HG03064 (cell line): ENCODE results near the gene AGTPBP1.
"Not testable (repeated sequence)": the region's sequence is repeated elsewhere in the genome, so short reads cannot be mapped to it uniquely, and the experiment has no call there.

Experiments
- ATAC-seq: cut with Tn5 transposase; IDR thresholded peaks from one replicate; pipeline ENCODE4 v1.9.1; 2021; ENCODE audit warnings: low read depth; ENCODE audit not compliant: unreplicated experiment

AGTPBP1 gene, protein sequence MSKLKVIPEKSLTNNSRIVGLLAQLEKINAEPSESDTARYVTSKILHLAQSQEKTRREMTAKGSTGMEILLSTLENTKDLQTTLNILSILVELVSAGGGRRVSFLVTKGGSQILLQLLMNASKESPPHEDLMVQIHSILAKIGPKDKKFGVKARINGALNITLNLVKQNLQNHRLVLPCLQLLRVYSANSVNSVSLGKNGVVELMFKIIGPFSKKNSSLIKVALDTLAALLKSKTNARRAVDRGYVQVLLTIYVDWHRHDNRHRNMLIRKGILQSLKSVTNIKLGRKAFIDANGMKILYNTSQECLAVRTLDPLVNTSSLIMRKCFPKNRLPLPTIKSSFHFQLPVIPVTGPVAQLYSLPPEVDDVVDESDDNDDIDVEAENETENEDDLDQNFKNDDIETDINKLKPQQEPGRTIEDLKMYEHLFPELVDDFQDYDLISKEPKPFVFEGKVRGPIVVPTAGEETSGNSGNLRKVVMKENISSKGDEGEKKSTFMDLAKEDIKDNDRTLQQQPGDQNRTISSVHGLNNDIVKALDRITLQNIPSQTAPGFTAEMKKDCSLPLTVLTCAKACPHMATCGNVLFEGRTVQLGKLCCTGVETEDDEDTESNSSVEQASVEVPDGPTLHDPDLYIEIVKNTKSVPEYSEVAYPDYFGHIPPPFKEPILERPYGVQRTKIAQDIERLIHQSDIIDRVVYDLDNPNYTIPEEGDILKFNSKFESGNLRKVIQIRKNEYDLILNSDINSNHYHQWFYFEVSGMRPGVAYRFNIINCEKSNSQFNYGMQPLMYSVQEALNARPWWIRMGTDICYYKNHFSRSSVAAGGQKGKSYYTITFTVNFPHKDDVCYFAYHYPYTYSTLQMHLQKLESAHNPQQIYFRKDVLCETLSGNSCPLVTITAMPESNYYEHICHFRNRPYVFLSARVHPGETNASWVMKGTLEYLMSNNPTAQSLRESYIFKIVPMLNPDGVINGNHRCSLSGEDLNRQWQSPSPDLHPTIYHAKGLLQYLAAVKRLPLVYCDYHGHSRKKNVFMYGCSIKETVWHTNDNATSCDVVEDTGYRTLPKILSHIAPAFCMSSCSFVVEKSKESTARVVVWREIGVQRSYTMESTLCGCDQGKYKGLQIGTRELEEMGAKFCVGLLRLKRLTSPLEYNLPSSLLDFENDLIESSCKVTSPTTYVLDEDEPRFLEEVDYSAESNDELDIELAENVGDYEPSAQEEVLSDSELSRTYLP

DNA sequence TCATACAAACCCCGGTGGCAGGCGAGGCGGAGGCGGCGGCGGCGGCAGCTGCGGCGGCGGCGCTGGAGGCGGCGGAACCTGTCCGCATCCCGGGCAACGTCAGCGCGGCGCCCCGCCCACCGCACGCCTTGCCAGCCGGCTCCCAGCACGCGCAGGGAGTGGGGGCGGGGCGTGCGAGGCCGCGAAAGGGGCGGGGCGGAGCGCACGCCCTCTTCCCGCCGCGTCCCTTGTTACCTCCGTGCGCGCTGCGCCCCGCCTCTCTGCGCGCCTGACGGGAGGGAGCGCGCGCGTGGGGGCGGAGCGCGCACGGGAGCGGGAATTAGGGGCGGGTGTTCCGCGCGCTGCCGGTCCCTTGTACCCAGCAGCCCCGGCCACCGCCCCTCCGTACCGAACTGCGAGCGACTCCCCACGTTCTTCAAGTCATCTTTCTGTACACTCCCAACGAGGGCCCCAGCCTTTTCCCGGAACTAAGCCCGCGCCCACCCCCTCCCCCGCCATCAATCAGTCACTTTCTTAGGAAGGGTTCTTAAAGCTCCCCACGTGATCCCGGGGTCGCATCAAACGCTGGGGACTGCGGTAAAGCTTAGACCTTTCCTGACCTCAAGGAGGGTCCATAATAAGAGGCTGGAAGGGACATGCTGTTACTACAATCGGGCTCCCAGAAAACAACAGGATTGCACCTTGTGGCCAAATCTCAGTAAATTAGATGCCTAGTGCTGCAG is at the start of gene AGTPBP1:
Gene AGTPBP1 (minus strand): TSS at position 80 of the 722 bp plus-strand sequence. CDS start 29,421 bp downstream, outside the sequence.
- peak; percentile 73 for ATAC-seq

DNA sequence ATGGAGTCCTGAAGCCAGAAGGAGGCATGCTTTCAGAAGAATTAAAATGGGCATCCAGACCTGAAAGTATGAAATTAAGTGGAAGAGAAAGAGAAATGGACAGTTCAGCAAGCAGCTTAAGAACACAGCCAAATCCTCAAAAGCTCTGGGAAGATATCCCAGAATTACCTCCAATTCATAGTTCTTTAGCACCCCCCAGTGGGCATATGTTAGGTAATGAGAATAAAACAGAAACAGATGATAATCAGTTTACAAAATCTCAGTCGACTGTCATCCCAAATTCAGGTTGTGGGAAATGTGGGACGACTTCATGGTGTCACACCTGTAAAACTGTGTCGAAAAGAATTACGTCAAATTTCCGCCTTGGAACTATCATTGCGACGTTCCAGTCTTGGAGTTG is 44.4 kb upstream of the AGTPBP1 start:
- not testable (repeated sequence) for ATAC-seq

DNA sequence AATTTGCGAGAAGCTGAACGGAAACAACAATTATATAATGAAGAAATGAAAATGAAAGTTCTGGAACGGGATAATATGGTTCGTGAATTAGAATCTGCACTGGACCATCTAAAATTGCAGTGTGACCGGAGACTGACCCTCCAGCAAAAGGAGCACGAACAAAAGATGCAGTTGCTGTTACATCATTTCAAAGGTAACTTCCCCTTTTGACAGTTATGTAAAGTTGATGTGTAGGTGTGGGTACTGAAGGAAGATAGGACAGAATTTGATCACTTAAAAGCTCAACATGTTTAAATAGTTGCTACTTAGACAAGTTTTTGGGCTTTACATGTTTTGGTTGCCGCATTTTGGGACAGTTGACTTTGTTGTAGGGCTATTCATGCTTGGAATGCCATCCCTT is 32.1 kb upstream of the AGTPBP1 start:
- ATAC-seq = not testable (repeated sequence)

DNA sequence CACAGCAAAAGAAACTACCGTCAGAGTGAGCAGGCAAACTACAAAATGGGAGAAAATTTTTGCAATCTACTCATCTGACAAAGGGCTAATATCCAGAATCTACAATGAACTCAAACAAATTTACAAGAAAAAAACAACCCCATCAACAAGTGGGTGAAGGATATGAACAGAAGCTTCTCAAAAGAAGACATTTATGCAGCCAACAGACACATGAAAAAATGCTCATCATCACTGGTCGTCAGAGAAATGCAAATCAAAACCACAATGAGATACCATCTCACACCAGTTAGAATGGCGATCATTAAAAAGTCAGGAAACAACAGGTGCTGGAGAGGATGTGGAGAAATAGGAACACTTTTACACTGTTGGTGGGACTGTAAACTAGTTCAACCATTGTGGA is 20.0 kb upstream of the AGTPBP1 start:
- ATAC-seq = not testable (repeated sequence)

DNA sequence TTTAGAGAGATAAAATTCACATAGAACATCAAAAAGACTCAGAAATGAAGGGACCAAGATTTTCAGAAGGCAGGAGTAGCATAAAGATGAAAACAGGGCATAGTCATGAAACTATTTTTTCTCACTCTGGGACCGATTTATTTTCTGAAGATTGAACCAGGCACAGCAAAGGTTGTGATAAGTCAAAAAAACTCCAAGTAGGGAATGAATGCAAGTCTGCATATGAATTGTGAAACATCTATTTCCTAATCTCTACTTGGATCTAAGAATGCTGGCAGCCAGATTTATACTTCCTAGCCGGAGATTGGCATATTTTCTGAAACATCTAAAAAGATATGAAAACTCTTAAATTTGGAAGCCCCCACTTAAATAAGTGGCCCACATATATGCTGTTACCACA is 16.0 kb upstream of the AGTPBP1 start:
- ATAC-seq = not testable (repeated sequence)

DNA sequence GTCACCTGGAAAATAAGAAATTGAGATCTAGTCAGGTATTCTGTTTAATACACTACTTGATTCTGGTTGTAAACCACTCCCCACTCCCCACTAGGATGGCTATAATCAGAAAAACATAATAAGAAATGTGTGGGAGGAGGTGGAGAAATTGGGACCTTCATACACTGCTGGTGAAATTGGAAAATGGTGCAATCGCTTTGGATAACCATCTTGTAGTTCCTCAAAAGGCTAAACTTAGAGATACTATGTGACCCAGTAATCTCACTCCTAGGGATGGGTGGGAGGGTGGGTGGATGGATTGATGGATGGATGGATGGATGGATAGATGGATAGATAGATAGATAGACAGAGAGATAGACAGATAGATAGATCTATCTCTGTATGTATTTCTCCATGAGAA is 14.5 kb upstream of the AGTPBP1 start:
- not testable (repeated sequence) for ATAC-seq

DNA sequence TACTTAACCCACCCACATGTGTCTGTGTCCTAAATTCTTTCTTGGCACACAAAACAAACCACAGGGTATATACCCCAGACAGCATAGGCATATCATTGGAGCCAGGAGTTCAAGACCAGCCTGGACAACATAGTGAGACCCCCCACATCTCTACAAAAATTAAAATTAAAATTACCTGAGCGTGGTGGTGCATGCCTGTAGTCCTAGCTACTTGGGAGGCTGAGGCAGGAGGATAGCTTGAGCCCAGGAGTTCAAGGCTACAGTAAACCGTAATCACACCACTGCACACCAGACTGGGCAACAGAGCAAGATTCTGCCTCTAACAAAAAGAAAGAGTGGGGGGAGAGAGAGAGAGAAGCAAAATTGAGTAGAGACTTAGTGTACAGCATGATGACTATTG is 4.6 kb upstream of the AGTPBP1 start:
- ATAC-seq = no peak

DNA sequence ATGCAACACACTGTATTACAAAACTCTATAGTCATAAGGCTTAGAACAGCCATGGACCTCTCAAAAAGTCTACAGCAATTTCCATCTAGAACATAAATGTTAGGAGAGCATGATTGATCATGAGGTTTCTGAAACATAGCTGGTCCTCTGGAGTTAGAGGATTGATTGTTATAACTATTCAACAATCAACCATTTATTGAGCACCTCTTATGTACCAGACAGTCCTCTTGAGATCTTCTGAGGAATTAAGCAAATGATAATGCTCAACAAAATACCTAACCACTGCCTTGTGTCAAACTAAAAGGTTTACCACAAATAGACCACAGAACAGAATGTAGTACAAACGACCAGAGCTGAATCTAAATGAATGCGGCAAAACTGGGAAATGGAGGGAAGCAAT is 3.4 kb upstream of the AGTPBP1 start:
- no peak for ATAC-seq

DNA sequence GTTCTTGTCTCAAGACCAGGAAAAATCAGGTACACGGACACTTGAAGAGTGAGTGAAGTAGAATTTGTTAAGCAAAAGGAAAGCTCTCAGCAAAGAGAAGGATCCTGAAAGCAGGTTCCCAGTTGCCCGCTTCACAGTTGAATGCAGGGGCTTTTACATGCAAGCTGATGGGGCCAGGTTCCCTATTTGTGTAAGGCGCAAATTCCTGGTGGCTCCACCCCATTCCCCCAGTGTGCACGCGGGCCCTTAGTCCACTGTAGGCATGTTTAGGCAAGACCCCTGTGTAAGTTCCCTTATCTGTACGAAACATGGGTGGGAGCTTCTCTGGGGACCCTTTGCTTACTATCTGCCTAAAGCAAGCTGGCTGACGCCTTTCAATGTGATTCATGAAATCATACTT is 2.7 kb upstream of the AGTPBP1 start:
- no peak for ATAC-seq

DNA sequence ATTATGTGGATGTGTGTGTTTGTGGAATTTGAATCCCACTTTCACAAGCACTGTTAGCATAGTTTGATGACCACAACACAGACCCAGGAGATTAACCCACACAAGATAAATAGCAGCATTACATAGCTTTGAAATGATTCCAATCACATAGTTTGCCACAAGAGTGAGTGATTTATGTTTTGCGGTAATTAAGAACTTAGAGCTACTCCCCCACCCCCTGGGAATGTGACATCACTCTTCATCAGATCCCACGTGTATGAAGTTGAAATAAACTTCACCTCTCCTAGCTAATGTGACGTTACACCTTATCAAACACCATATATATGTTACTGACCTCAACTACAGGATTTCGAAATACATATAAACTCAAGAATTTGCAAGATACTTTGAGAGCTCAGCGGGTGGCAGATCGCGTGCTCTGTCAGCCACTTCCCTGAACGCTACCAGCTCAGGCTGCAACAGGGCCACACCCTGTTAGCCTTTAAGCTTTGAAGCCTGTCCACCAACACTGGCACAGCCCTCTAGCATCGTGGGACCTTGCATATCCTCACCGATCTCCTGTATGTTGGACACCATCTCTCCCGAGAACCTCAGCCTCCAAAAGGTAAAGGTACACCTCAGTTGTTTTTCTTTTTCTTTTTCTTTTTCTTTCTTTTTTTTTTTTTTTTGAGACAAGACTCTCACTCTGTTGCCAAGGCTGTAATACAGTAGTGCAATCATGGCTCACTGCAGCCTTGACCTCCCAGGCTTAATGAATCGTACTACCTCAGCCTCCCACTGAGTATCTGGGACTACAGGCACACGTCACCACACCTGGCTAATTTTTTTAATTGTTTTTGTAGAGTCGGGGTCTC is 1.7 kb upstream of the AGTPBP1 start:
- ATAC-seq = no peak

DNA sequence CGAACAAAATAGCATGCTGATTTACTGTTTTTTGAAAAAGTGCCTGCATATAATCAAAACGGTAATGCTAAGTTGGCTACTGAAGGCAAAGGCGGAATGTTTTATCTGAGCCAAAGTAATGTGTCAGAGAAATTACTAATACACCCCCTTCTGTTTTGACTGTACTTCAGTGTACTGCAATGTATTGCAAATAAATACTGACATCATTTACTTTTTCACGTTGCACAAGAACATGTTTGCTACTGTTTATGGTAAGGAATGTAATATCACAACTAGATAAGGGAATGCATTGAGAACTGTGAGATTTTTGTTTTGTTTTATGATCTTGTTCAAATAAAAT is 813 bp upstream of the AGTPBP1 start:
- no peak for ATAC-seq

DNA sequence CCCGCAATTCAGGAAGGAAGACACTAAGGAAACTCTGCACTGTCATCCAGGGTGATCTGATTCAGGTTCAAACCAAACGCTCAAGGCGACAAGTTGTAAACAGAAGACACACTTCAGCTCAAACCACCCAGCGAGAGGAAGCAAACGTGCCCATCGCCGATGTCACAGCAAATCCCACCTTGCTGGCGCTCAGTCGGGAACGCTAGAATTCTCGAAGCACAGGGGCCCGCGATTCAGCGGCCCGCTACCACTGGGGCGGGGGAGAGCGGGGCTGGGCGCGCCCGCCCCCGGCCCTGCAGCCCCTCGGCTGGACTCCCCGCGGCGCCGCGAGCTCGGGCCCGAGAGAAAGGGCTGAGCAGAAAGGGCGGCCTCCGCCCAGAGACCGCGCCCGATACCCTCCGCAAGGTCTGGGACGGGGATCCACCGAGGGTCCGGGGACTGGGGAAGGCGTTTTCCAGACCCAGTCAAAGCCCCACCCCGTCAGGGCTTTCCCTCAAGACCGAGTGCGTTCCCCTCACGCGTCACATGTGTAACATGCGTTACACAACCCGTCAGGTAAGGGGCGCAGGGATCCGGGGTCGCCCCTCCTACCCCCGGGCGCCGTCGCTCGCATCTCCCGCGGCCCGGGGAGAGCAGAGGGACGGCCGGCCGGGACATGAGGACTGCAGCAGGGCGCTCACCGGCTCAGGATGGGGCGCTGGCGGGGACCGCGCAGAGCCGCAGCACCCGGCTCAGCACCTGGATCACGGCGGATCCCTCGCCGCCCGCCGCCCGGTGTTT is 469 bp downstream of the AGTPBP1 start:
- peak; percentile 46 for ATAC-seq

DNA sequence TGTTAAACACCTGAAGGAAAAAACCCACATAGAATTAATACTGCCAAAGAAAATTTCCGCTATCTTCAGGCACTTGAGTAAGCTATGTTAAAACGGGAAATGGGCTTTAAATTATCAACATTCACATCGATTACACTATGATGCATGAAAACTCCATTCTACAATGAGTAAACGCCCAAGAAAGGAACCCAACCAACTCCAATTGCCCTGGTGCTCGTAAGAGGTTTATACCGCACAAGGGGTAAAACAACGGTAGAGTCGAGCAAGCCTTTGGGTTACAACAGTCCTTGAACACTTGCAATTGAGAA is 1.0 kb downstream of the AGTPBP1 start:
- no peak for ATAC-seq

DNA sequence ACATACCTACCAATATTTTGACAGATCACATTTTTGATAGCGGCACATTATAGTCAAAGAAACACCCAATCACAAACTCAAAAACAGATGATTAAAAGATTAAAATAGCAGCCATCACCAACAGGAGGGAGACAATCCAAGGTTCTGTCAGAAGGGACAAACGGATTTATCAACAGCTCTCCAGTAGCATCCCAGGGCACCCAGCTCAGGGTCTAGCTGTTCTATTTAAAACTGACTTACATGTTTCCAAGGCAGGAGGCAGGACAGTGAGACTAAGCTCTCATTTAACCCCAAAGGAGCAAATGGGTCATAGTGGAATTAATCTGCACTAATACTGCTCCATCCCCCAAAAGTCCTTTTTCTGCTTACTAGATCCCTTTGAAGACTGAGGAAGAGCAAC is 3.2 kb downstream of the AGTPBP1 start:
- ATAC-seq = no peak

DNA sequence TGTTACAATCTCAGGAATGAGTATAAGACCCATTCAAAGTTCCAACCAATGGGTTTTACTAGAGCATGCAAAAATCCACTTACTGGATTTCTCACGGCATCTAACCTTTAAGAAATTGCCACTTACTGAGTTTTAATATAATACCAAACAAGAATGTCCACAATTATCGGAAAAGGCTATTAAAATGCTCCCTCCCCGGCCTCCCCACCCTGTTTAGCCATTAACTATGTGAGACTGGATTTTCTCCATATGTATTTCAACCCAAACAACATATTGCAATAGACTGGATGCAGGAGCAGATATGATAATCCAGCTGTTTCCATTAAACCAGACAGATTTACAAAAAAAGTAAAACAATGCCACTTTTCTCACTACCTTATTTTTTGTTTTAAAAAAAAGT is 4.1 kb downstream of the AGTPBP1 start:
- no peak for ATAC-seq

DNA sequence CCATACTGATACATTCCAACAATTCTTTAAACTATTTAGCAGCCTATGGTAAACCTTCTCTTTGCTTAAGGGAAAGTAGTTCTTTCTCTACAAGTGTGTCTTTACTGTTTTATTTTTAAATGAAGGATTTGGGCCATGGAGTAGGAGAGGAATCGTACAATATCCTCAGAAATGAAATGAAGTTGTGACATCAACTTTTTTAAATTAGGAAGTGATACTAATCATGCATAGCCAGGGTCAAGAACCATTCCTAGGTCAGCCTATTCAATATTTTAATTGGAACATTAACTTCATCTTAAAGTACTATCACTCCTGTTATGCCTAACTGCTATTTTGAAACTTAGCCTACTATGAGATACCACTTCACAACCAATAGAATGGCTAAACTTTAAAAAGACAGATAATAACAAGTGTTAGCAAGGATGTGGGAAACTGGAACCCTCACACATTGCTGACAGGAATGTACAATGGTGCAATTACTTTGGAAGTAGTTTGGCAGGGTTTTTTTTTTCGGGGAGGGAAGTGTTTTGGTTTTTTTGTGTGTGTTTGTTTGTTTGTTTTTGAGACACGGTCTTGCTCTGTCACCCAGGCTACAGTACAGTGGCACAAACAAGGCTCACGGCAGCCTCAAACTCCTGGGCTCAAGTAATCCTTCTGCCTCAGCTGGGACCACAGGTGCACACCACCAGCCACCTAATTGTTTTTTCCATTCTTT is 10.7 kb downstream of the AGTPBP1 start:
- ATAC-seq = no peak

DNA sequence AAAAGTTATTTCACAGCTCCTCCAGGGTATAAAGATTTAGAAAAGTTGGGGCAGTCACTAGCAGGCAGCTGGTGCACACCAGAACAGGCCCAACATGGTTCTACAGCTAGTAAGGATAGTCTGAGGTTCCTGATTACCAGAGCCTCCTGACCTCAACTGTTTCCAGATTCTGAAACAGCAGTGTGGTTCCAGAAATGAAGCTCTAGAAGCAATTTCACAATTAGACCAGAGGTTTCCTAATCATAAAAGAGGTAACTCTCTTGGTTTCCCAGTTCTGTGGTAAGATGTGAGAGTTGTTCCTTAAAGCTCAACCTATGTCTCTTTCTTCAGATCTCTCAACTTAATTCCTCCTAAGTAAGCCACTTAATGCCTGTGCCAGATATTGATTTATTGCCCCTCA is 11.9 kb downstream of the AGTPBP1 start:
- no peak for ATAC-seq

DNA sequence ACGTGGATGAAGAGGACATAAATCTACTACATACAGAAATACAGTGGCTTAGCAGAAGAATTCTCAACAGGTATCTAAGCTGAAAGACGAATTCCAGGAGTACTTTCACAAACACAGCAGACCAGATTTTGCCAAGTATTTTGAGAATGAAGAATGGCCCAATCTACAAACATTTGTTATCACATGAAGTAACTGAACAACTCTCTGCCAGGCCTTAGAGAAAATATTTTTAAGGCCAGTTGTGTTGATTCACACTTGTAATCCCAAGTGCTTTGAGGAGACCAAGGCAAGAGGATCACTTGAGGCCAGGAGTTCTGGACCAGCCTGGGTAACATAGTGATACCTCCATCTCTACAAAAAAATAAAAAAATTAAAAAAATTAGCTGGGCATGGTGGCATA is 14.3 kb downstream of the AGTPBP1 start:
- ATAC-seq = no peak
